Stomach smooth muscle (tissue), 2 donors: ENCODE results near the gene LOXL1.
"Not testable (repeated sequence)": the region's sequence is repeated elsewhere in the genome, so short reads cannot be mapped to it uniquely, and the experiment has no call there.

Experiments
- H3K27ac ChIP-seq: one replicate; pipeline ENCODE4 v1.7.0; 2013; ENCODE audit warnings: mild to moderate bottlenecking, low read length, inconsistent platforms
- H3K27me3 ChIP-seq, 2 donors: one replicate each; pipeline ENCODE4 v1.7.0; 2013; ENCODE audit warnings: low read length in 2 of 2; ENCODE audit not compliant: insufficient read depth in 2 of 2, control insufficient read depth in 1 of 2
- H3K36me3 ChIP-seq, 2 donors: one replicate each; pipeline ENCODE4 v1.7.0; 2013; ENCODE audit warnings: low read length in 2 of 2; ENCODE audit not compliant: control insufficient read depth in 2 of 2, insufficient read depth in 2 of 2
- H3K4me1 ChIP-seq: one replicate; pipeline ENCODE4 v1.7.0; 2013; ENCODE audit warnings: low read length; ENCODE audit not compliant: control insufficient read depth, insufficient read depth
- H3K4me3 ChIP-seq, 2 donors: one replicate each; pipeline ENCODE4 v1.7.0; 2013; ENCODE audit warnings: low read length in 2 of 2
- H3K9ac ChIP-seq, 2 donors: one replicate each; pipeline ENCODE4 v1.7.0; 2013; ENCODE audit warnings: low read length in 2 of 2, mild to moderate bottlenecking in 1 of 2
- H3K9me3 ChIP-seq, 2 donors: one replicate each; pipeline ENCODE4 v1.7.0; 2013; ENCODE audit warnings: low read length in 2 of 2; ENCODE audit not compliant: control insufficient read depth in 2 of 2
- donor health status: healthy.
- donor health status: Pancreatic carcinoma.

Gene LOXL1

GRCh38 chr15:73972984-73973682 lies 46.9 kb downstream of the LOXL1 start:
- Histone ChIP-seq H3K36me3 (no peaks in the 10 kb centered on the region), H3K4me3 (peak overlapping the region; percentile 56 to 69), H3K4me1 (peaks cover 8% of the 10 kb centered on the region), H3K27ac (no peak overlapping the region), H3K27me3 (peaks cover 0 to 4% of the 10 kb centered on the region in 2 donors), H3K9ac (peak overlapping the region in 1 of 2 donors; percentile 57), H3K9me3 (no peaks in the 10 kb centered on the region)

DNA sequence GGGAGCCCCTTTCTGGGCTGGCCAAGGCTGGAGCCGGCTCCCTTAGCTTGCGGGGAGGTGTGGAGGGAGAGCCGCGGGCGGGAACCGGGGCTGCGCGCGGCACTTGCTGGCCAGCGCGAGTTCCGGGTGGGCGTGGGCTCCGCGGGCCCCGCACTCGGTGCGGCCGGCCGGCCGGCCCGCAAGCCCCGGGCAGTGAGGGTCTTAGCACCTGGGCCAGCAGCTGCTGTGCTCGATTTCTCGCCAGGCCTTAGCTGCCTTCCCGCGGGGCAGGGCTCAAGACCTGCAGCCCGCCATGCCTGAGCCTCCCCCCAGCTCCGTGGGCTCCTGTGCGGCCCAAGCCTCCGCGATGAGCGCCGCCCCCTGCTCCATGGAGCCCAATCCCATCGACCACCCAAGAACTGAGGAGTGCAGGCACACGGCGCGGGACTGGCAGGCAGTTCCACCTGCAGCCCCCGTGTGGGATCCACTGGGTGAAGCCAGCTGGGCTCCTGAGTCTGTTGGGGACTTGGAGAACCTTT lies 47.5 kb downstream of the LOXL1 start:
- not testable (repeated sequence) for H3K27me3 ChIP-seq, H3K9ac ChIP-seq, H3K9me3 ChIP-seq, H3K4me3 ChIP-seq, H3K4me1 ChIP-seq, H3K36me3 ChIP-seq, H3K27ac ChIP-seq

- H3K27me3 ChIP-seq, H3K9me3 ChIP-seq, H3K4me3 ChIP-seq, H3K27ac ChIP-seq, H3K36me3 ChIP-seq, H3K9ac ChIP-seq: not testable (repeated sequence)
- peaks cover 10% of the 10 kb centered on the region for H3K4me1 ChIP-seq
Observed at GRCh38 chr15:73975440-73976125, 49.3 kb downstream of the LOXL1 start.

DNA sequence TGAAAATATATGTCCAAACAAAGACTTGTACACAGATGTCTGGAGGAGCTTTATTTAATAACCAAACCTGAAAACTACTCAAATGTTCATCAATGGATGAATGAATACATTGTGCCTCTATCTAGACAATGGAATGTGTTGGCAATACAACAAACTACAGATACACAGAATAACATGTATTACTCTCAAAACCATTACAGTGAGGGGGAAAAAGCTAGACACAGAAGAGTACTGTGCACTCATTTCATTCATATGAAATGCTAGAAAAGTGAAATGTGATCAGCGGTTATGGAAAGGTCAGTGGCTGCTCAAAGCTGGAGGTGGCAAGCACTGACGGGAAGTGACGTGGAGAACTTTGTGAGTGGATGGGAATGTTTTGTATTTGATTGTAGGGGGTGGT lies 52.6 kb downstream of the LOXL1 start:
- H3K27ac ChIP-seq: no peak overlapping the region
- H3K9ac ChIP-seq: no peak overlapping the region
- peaks cover 29% of the 10 kb centered on the region for H3K4me1 ChIP-seq
- H3K36me3 ChIP-seq: peaks cover 0 to 2% of the 10 kb centered on the region in 2 donors
- no peak overlapping the region for H3K4me3 ChIP-seq
- H3K27me3 ChIP-seq: peaks cover 0 to 4% of the 10 kb centered on the region in 2 donors
- no peaks in the 10 kb centered on the region for H3K9me3 ChIP-seq

- peaks cover 0 to under 1% of the 10 kb centered on the region in 2 donors for H3K27me3 ChIP-seq
- no peak overlapping the region for H3K27ac ChIP-seq
- H3K36me3 ChIP-seq: peaks cover 0 to 2% of the 10 kb centered on the region in 2 donors
- H3K9me3 ChIP-seq: no peaks in the 10 kb centered on the region
- peaks cover 36% of the 10 kb centered on the region for H3K4me1 ChIP-seq
- H3K4me3 ChIP-seq: no peak overlapping the region
- H3K9ac ChIP-seq: no peak overlapping the region
Observed at GRCh38 chr15:73979636-73980035, 53.4 kb downstream of the LOXL1 start.

DNA sequence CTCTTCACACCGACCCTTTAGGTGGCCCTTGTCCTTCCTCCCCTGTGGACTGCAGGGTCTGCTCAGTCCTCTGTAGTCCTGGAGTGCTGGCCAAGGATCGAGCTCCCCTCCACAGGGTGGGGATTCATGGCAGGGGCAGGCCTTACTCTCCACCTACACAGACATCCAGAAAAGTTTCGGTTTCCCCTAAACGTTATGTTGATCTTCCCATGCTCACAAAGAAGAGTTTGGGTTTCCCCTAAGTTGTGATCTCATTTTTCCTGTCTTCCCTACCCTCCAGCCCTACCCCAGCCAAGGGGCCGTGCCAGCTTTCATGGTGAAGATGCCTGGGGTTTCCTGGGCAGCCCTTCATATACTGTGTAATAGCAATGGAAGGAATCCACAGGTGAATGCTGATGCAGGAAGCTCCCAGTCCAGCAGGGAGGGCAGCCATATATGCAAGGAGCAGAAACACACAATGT lies 55.5 kb downstream of the LOXL1 start:
- Histone ChIP-seq H3K36me3 (peaks cover 0 to 10% of the 10 kb centered on the region in 2 donors), H3K27me3 (no peaks in the 10 kb centered on the region), H3K27ac (peak overlapping the region; percentile 96), H3K9ac (peak overlapping the region; percentile 21 to 73), H3K4me3 (peak overlapping the region; percentile 27 to 60), H3K9me3 (no peaks in the 10 kb centered on the region), H3K4me1 (peaks cover 53% of the 10 kb centered on the region)

GRCh38 chr15:73982222-73982962 lies 56.1 kb downstream of the LOXL1 start:
- Histone ChIP-seq H3K4me3 (peak overlapping the region; percentile 27 to 60), H3K9ac (peak overlapping the region; percentile 60 to 73), H3K9me3 (no peaks in the 10 kb centered on the region), H3K36me3 (peaks cover 0 to 12% of the 10 kb centered on the region in 2 donors), H3K4me1 (peaks cover 59% of the 10 kb centered on the region), H3K27ac (peak overlapping the region; percentile 96), H3K27me3 (no peaks in the 10 kb centered on the region)

DNA sequence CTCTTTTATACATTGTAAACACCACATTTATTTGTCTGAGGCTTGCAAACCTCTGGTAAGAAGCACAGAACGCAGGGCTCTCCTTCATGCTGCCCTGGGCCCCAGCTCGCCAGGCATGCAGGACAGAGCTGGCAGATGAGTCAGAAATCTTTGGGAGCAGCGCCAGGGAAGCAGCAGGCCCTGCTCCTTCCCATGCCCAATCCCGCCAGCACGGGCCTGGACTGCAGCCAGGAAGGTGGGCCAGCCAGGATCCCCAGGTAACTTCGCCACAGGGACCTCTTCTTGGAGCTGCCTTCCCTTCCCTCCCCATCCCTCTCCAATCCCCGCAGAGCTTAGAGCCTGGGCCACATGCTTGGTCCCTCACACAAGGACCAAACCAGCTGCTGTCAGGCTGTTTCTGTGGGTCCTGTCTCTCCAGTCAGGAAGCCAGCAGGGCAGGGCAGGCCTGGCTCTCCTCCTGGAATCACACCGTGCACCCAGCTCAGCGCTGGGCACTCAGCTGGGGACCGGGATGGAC lies 57.0 kb downstream of the LOXL1 start:
- Histone ChIP-seq H3K4me1 (peaks cover 63% of the 10 kb centered on the region), H3K9ac (peak overlapping the region; percentile 13 to 73), H3K27ac (peak overlapping the region; percentile 96)

DNA sequence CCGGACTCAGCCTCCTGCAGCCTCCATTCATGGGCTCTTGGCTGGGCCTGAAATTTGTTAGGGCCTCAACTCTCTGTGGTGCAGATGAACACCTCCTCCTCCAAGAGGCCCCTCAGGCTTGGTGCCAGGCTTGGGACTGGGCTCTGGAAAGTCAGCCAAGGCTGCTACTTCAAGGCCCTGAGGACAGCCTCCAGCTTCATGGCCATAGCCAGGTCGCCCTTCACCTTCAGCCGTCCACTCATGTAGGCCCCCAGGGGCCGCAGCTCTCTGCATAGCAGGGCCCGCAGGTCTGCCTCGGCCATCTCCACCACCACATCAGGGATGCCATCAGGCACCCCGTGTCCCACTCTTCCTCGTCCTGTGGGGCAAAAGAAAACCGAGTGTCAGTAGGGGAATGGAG lies 57.5 kb downstream of the LOXL1 start:
- Histone ChIP-seq H3K4me3 (peak overlapping the region in 1 of 2 donors; percentile 15), H3K9me3 (no peaks in the 10 kb centered on the region), H3K27me3 (no peaks in the 10 kb centered on the region), H3K36me3 (peaks cover 2 to 15% of the 10 kb centered on the region in 2 donors), H3K27ac (peak overlapping the region; percentile 96), H3K4me1 (peaks cover 66% of the 10 kb centered on the region), H3K9ac (peak overlapping the region in 1 of 2 donors; percentile 73)

More for the DNA sequence above, 57.0 kb downstream of the LOXL1 start:
- no peaks in the 10 kb centered on the region for H3K9me3 ChIP-seq
- H3K27me3 ChIP-seq: no peaks in the 10 kb centered on the region
- H3K4me3 ChIP-seq: peak overlapping the region in 1 of 2 donors; percentile 15
- peaks cover 0 to 15% of the 10 kb centered on the region in 2 donors for H3K36me3 ChIP-seq
